ENCODE results near the gene STK32B.

GRCh38 chr4:5473125-5473524 is 421.8 kb downstream of the STK32B start:
- no peak for TF ChIP-seq CTCF (IDR thresholded peaks at IDR 0.05)
- no peak for TF ChIP-seq POLR2A (IDR thresholded peaks at IDR 0.05)
